WTC11 (cell line): ENCODE measurements around the gene SLC39A6. TPM values are rescaled to one million over a fixed set of nuclear protein-coding genes. Genes with fewer than 3 reads are reported as not detected.
"Not testable (repeated sequence)": the region's sequence is repeated elsewhere in the genome, so short reads cannot be mapped to it uniquely, and the experiment has no call there.

Experiments used
- ATAC-seq: fragments of 200-7000 bp; cut with Tn5 transposase; 2 replicates; pipeline ENCODE4 v1.10.0; 2021; ENCODE audit warnings: mild to moderate bottlenecking, moderate library complexity
- CTCF ChIA-PET: fragments of 300-600 bp; sonication (Branson Sonifier 250); formaldehyde crosslinking; loops from one replicate; lab custom pipeline; 2021; ENCODE audit warnings: antibody characterized with exemption; lab: Charles Lee
- POLR2A ChIA-PET: fragments of 350-600 bp; sonication (Branson Sonifier 250); formaldehyde crosslinking; loops from one replicate; lab custom pipeline; 2021; ENCODE audit warnings: antibody characterized with exemption; lab: Charles Lee
- DNase-seq: peaks from one replicate; pipeline ENCODE4 v3.0.0; 2021; ENCODE audit warnings: low spot score
- H3K27ac Mint-ChIP-seq: 2 replicates; pipeline ENCODE4 v1.8.0; 2021; ENCODE audit warnings: mixed read lengths
- H3K27me3 Mint-ChIP-seq: 2 replicates; pipeline ENCODE4 v1.8.0; 2021; ENCODE audit warnings: low read depth, mild to moderate bottlenecking, moderate library complexity, mixed read lengths
- H3K36me3 Mint-ChIP-seq: 2 replicates; pipeline ENCODE4 v1.8.0; 2021; ENCODE audit warnings: mixed read lengths
- H3K4me1 Mint-ChIP-seq: 2 replicates; pipeline ENCODE4 v1.8.0; 2022; ENCODE audit warnings: mixed read lengths
- H3K4me3 Mint-ChIP-seq: 2 replicates; pipeline ENCODE4 v1.8.0; 2021; ENCODE audit warnings: mild to moderate bottlenecking, moderate library complexity, mixed read lengths
- H3K9me3 Mint-ChIP-seq: 2 replicates; pipeline ENCODE4 v1.8.0; 2021; ENCODE audit warnings: mixed read lengths
- AR ChIP-seq: fragments of 250-450 bp; sonication (Bioruptor Pico); IDR thresholded peaks from 2 replicates; pipeline ENCODE4 v1.9.0; 2021; ENCODE audit warnings: mild to moderate bottlenecking
- EMX1 ChIP-seq: fragments of 250-450 bp; sonication (Bioruptor Pico); IDR thresholded peaks from 2 replicates; pipeline ENCODE4 v1.8.0; 2021; ENCODE audit warnings: mild to moderate bottlenecking
- ETV6 ChIP-seq: sonication (generic); formaldehyde crosslinking; IDR thresholded peaks from 2 replicates; pipeline ENCODE4 v1.8.1; 2022; ENCODE audit warnings: mild to moderate bottlenecking, missing genetic modification reagents
- FOXJ3 ChIP-seq: sonication (generic); formaldehyde crosslinking; IDR thresholded peaks from 2 replicates; pipeline ENCODE4 v1.9.0; 2021; ENCODE audit warnings: missing genetic modification reagents, mild to moderate bottlenecking, borderline replicate concordance
- FOXK1 ChIP-seq: sonication (generic); formaldehyde crosslinking; IDR thresholded peaks from 2 replicates; pipeline ENCODE4 v1.8.0; 2022; ENCODE audit warnings: mild to moderate bottlenecking, moderate library complexity, missing genetic modification reagents
- GABPB1 ChIP-seq: sonication (generic); formaldehyde crosslinking; IDR thresholded peaks from 2 replicates; pipeline ENCODE4 v1.8.1; 2023; ENCODE audit warnings: mild to moderate bottlenecking, missing genetic modification reagents
- HMGXB4 ChIP-seq: sonication (generic); formaldehyde crosslinking; IDR thresholded peaks from 2 replicates; pipeline ENCODE4 v1.8.1; 2023; ENCODE audit warnings: mild to moderate bottlenecking, moderate library complexity, missing genetic modification reagents
- KAT7 ChIP-seq: sonication (generic); formaldehyde crosslinking; IDR thresholded peaks from 2 replicates; pipeline ENCODE4 v1.8.1; 2023; ENCODE audit warnings: missing genetic modification reagents, mild to moderate bottlenecking, borderline replicate concordance
- MXD4 ChIP-seq: fragments of 250-450 bp; sonication (Bioruptor Pico); IDR thresholded peaks from 2 replicates; pipeline ENCODE4 v1.8.0; 2021; ENCODE audit warnings: mild to moderate bottlenecking, moderate library complexity, borderline replicate concordance
- NR3C1 ChIP-seq: sonication (generic); formaldehyde crosslinking; conservative IDR thresholded peaks from 2 replicates; pipeline ENCODE4 v1.8.1; 2023; ENCODE audit warnings: low read depth, mild to moderate bottlenecking, missing genetic modification reagents
- OVOL2 ChIP-seq: fragments of 250-450 bp; sonication (Bioruptor Pico); IDR thresholded peaks from 2 replicates; pipeline ENCODE4 v1.9.0; 2021; ENCODE audit warnings: mild to moderate bottlenecking, borderline replicate concordance
- SMAD4 ChIP-seq: sonication (generic); formaldehyde crosslinking; IDR thresholded peaks from 2 replicates; pipeline ENCODE4 v1.8.0; 2022; ENCODE audit warnings: mild to moderate bottlenecking, missing genetic modification reagents
- USF2 ChIP-seq: sonication (generic); formaldehyde crosslinking; IDR thresholded peaks from 2 replicates; pipeline ENCODE4 v1.8.1; 2023; ENCODE audit warnings: mild to moderate bottlenecking, missing genetic modification reagents, moderate library complexity
- ZBTB21 ChIP-seq: sonication (generic); formaldehyde crosslinking; IDR thresholded peaks from 2 replicates; pipeline ENCODE4 v1.8.1; 2023; ENCODE audit warnings: mild to moderate bottlenecking, missing genetic modification reagents, borderline replicate concordance
- ZNF263 ChIP-seq: sonication (generic); formaldehyde crosslinking; IDR thresholded peaks from 2 replicates; pipeline ENCODE4 v1.8.1; 2022; ENCODE audit warnings: low read depth, mild to moderate bottlenecking, moderate library complexity, missing genetic modification reagents
- ZNF416 ChIP-seq: fragments of 250-450 bp; sonication (Bioruptor Pico); IDR thresholded peaks from 2 replicates; pipeline ENCODE4 v1.9.0; 2021; ENCODE audit warnings: mild to moderate bottlenecking, inconsistent platforms
- total RNA-seq: library from RNA; stranded (reverse); gene quantifications from 3 replicates; pipeline ENCODE4 v1.2.3, GENCODE V29; 2021
- TF ChIP-seq, protein P1 (sequence below): sonication (generic); formaldehyde crosslinking; IDR thresholded peaks from 2 replicates; pipeline ENCODE4 v1.8.0; 2022; ENCODE audit warnings: mild to moderate bottlenecking, missing genetic modification reagents

The SLC39A6 gene
- total RNA-seq, 1 experiment from 2014 or later: 29.2 TPM

DNA sequence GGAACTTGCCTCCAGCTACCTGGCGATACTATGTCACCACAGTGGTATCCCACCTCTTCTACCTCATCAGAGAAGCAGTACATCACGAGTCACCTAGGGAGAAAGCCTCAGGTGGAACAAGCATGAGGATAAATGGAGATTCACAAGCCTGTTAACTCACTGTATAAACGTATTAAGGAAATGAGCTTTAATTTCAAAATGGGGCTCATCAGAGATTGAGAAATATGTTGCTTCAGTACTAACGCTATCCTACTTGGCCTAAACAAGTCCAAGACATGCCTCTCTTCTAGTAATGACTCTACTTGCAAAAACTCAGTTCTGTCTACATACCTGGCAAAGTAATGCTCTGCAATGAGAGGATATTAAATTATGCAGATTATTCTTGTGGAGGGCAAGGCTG is 4.3 kb downstream of the SLC39A6 start:
- H3K4me3 Mint-ChIP-seq: no peak overlapping the region
- H3K4me1 Mint-ChIP-seq: peaks cover 11% of the 10 kb centered on the region
- no peak overlapping the region for H3K27ac Mint-ChIP-seq
- TF ChIP-seq MXD4 (CRISPR knock-in tag) (no peak), FOXJ3 (CRISPR knock-in tag) (no peak), USF2 (CRISPR knock-in tag) (no peak), OVOL2 (CRISPR knock-in tag) (no peak)
- H3K27me3 Mint-ChIP-seq: no peaks in the 10 kb centered on the region
- ATAC-seq (no peak), DNase-seq (no peak)
- H3K36me3 Mint-ChIP-seq: peaks cover 53% of the 10 kb centered on the region
- no peaks in the 10 kb centered on the region for H3K9me3 Mint-ChIP-seq
- POLR2A ChIA-PET: no interaction called here
- CTCF ChIA-PET: no interaction called here

DNA sequence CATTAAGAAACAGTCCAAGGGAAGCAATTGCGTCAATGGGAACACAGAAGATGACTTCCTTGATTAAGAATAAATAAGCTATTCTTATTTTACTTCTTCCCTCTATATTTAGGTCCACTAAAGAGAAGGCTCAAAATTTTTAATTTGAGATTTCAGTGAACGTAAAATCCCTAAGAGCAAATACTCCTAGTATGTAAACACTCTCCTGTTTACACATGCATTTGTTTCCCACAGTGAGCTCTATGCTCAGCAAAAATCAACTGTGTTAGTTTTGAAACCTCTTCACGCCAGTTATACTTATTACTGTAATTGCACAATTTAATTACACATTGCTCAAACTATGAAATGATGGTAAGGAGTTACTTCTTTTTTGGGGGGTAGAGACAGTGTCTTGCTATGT is 8.8 kb downstream of the SLC39A6 start:
- TF ChIP-seq SMAD4 (CRISPR knock-in tag): no peak
- no peak for TF ChIP-seq ZBTB21
- TF ChIP-seq KAT7 (CRISPR knock-in tag): no peak
- no peak for TF ChIP-seq ZNF263 (CRISPR knock-in tag)
- no peak for TF ChIP-seq AR (CRISPR knock-in tag)
- TF ChIP-seq, protein P1, sequence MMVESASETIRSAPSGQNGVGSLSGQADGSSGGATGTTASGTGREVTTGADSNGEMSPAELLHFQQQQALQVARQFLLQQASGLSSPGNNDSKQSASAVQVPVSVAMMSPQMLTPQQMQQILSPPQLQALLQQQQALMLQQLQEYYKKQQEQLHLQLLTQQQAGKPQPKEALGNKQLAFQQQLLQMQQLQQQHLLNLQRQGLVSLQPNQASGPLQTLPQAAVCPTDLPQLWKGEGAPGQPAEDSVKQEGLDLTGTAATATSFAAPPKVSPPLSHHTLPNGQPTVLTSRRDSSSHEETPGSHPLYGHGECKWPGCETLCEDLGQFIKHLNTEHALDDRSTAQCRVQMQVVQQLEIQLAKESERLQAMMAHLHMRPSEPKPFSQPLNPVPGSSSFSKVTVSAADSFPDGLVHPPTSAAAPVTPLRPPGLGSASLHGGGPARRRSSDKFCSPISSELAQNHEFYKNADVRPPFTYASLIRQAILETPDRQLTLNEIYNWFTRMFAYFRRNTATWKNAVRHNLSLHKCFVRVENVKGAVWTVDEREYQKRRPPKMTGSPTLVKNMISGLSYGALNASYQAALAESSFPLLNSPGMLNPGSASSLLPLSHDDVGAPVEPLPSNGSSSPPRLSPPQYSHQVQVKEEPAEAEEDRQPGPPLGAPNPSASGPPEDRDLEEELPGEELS (CRISPR knock-in tag): no peak
- no peak for TF ChIP-seq ZNF416
- no peak for TF ChIP-seq NR3C1 (CRISPR knock-in tag)
- TF ChIP-seq HMGXB4 (CRISPR knock-in tag): no peak
- TF ChIP-seq FOXK1 (CRISPR knock-in tag): no peak
- TF ChIP-seq ETV6 (CRISPR knock-in tag): no peak
- no peak for TF ChIP-seq GABPB1 (CRISPR knock-in tag)
- TF ChIP-seq EMX1 (CRISPR knock-in tag): no peak
- TF ChIP-seq, all 79 proteins: peak for 0
- ChIA-PET CTCF (no interaction called here), POLR2A (no interaction called here)
- ATAC-seq (no peak), DNase-seq (no peak)
- Mint-ChIP-seq H3K9me3 (no peaks in the 10 kb centered on the region), H3K4me1 (no peaks in the 10 kb centered on the region), H3K4me3 (no peak overlapping the region), H3K27ac (no peak overlapping the region; the same call in 1 of the 2 replicates), H3K27me3 (no peaks in the 10 kb centered on the region), H3K36me3 (peaks cover 73% of the 10 kb centered on the region)

DNA sequence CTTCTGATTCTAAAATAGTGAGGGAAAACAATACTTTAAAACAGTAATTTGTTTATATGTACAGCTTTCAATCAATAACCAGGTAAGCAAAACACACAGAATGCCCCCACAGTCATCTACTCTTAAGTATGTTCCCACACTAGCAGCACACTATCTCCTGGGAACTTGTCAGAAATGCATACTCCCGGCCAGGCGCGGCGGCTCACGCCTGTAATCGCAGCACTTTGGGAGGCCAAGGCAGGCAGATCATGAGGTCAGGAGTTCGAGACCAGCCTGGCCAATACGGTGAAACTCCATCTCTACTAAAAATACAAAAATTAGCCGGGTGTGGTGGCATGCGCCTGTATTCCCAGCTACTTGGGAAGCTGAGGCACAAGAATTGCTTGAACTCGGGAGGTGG is 12.4 kb downstream of the SLC39A6 start:
- CTCF ChIA-PET, H3K27ac Mint-ChIP-seq, POLR2A ChIA-PET, H3K4me1 Mint-ChIP-seq, H3K9me3 Mint-ChIP-seq, H3K4me3 Mint-ChIP-seq, DNase-seq, H3K27me3 Mint-ChIP-seq, ATAC-seq: not testable (repeated sequence)
- peaks cover 71% of the 10 kb centered on the region for H3K36me3 Mint-ChIP-seq
